ENCODE measurements around the gene ATG9B. TPM values are rescaled to one million over a fixed set of nuclear protein-coding genes. Genes with fewer than 3 reads are reported as not detected.

The ATG9B gene
- total RNA-seq, 2 donors from 2014 or later: 5.3 to 12.2 TPM

DNA sequence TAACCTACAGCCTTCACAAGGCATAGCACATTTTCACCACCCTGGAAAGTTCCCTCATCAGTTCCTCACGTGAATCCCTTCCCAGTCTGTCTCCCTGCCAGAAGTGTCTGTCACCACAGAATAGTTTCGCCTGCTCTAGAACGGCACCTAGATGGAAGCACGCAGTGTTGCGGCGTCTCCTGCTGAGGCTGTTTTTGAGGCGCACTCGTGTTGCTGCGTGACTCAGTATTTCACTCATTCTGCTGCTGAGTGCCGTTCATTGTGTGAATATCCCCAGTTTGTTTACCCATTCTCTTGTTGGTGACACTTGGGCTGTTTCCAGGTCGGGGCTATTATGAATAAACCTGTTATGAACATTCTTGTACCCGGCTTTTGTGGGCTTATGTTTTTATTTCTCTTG is 20.7 kb downstream of the ATG9B start:
- Mint-ChIP-seq H3K4me1 (peaks cover 28% of the 10 kb centered on the region), H3K4me3 (no peak overlapping the region), H3K27me3 (no peaks in the 10 kb centered on the region), H3K27ac (no peak overlapping the region), H3K36me3 (ENCODE audit: low read depth) (no peaks in the 10 kb centered on the region)
- ATAC-seq (no peak), DNase-seq (no peak)
- H3K9me3 ChIP-seq (ENCODE audit: control insufficient read depth, low read length, poor library complexity, severe bottlenecking): no peaks in the 10 kb centered on the region

DNA sequence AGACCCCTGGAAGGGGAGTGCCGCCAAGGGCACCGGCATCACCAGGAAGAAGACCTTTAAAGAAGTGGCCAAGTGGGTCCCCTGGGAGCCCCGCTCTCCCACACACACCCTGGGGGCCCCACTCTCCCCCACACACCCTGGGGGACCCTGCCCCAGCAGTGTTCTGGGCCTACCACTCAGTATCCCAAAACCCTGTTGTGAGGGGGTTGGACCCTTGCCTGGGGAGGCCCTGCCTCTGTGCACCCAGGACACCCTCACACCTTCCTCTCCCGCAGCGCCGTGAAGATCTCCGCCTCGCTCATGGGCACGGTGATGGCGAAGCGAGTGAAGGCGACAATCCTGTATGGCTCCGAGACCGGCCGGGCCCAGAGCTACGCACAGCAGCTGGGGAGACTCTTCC is 22.7 kb downstream of the ATG9B start:
- Mint-ChIP-seq H3K27ac (no peak overlapping the region), H3K36me3 (ENCODE audit: low read depth) (no peaks in the 10 kb centered on the region), H3K4me3 (peak overlapping the region; percentile 45), H3K27me3 (no peaks in the 10 kb centered on the region), H3K4me1 (peaks cover 27% of the 10 kb centered on the region)
- DNase-seq: no peak
- ATAC-seq: no peak
- H3K9me3 ChIP-seq (ENCODE audit: control insufficient read depth, low read length, poor library complexity, severe bottlenecking): no peaks in the 10 kb centered on the region

DNA sequence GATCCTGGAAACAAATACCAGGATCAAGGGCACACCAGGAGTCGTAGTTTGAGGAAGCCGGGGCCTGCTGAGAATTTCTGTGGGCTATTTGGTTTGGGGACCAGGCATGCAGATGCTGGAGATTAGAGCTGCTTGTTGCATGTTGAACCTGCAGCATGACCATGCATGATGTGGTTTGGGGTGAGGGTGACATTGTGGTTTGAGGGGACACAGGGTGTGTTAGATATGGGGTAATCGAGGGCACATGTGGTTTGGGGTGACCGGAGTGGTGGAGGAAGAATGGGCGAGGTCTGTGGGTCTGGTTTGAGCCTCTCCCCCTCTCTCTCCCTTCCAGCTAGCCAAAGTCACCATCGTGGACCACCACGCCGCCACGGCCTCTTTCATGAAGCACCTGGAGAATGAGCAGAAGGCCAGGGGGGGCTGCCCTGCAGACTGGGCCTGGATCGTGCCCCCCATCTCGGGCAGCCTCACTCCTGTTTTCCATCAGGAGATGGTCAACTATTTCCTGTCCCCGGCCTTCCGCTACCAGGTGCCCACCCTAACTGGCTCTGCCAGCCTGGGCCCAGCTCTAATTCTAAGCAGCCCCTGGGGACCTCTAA is 23.3 kb downstream of the ATG9B start:
- H3K27me3 Mint-ChIP-seq: no peaks in the 10 kb centered on the region
- H3K4me3 Mint-ChIP-seq: peak overlapping the region; percentile 45

DNA sequence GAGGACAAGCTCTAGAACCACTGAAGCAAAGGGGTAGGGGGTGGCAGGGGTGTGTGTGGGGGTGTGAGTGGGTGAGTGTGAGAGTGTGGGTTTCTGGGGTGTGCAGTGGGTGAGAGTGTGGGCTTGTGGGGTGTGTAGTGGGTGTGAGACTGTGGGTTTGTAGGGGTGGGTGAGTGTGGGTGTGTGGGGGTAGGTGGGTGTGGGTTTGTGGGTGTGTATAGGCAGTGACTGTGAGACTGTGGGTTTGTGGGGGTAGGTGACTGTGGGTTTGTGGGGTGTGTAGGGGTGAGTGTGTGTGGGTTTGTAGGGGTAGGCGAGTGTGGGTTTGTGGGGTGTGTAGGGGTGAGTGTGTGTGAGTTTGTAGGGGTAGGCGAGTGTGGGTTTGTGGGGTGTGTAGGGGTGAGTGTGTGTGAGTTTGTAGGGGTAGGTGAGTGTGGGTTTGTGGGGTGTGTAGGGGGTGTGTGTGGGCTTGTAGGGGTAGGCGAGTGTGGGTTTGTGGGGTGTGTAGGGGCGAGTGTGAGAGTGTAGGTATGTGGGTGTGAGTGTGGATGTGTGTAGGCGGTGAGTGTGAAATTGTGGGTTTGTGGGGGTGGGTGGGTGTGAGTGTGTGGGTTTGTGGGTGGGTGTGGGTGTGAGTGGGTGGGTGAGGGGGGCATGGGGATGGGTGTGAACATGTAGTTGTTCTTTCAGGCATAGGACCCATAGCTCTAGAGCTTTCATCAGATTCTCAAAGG is 24.6 kb downstream of the ATG9B start:
- H3K4me1 Mint-ChIP-seq: peaks cover 23% of the 10 kb centered on the region
- peak; percentile 47 for ATAC-seq

More for the DNA sequence above, 23.3 kb downstream of the ATG9B start:
- Mint-ChIP-seq H3K27ac (no peak overlapping the region), H3K4me1 (peaks cover 27% of the 10 kb centered on the region), H3K36me3 (ENCODE audit: low read depth) (no peaks in the 10 kb centered on the region)
- ATAC-seq (no peak), DNase-seq (no peak)
- H3K9me3 ChIP-seq (ENCODE audit: control insufficient read depth, low read length, poor library complexity, severe bottlenecking): no peaks in the 10 kb centered on the region

DNA sequence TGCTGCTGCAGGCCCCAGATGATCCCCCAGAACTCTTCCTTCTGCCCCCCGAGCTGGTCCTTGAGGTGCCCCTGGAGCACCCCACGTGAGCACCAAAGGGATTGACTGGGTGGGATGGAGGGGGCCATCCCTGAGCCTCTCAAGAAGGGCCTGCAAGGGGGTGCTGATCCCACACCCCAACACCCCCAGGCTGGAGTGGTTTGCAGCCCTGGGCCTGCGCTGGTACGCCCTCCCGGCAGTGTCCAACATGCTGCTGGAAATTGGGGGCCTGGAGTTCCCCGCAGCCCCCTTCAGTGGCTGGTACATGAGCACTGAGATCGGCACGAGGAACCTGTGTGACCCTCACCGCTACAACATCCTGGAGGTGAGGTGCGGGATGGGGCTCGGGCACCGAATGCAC is 25.3 kb downstream of the ATG9B start:
- Mint-ChIP-seq H3K27ac (no peak overlapping the region), H3K4me1 (peaks cover 23% of the 10 kb centered on the region), H3K36me3 (ENCODE audit: low read depth) (no peaks in the 10 kb centered on the region), H3K4me3 (peak overlapping the region; percentile 21), H3K27me3 (no peaks in the 10 kb centered on the region)
- no peak for DNase-seq
- no peak for ATAC-seq
- H3K9me3 ChIP-seq (ENCODE audit: control insufficient read depth, low read length, poor library complexity, severe bottlenecking): no peaks in the 10 kb centered on the region

More for the DNA sequence above, 24.6 kb downstream of the ATG9B start:
- peak overlapping the region; percentile 21 for H3K4me3 Mint-ChIP-seq
- H3K27ac Mint-ChIP-seq: no peak overlapping the region
- H3K27me3 Mint-ChIP-seq: no peaks in the 10 kb centered on the region
- no peaks in the 10 kb centered on the region for H3K9me3 ChIP-seq (ENCODE audit: control insufficient read depth, low read length, poor library complexity, severe bottlenecking)
- DNase-seq: no peak
- no peaks in the 10 kb centered on the region for H3K36me3 Mint-ChIP-seq (ENCODE audit: low read depth)

DNA sequence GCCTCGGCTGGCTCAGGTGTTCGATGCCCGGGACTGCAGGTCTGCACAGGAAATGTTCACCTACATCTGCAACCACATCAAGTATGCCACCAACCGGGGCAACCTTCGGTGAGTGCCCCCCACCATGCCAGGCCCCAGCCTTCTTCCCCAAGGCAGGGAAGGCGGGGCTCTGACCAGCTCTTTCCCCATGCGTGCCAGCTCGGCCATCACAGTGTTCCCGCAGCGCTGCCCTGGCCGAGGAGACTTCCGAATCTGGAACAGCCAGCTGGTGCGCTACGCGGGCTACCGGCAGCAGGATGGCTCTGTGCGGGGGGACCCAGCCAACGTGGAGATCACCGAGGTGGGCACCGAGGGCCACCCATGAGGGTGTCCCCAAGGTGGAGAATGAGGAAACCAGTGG is 26.0 kb downstream of the ATG9B start:
- H3K4me1 Mint-ChIP-seq: peaks cover 24% of the 10 kb centered on the region
- ATAC-seq: no peak
- H3K9me3 ChIP-seq (ENCODE audit: control insufficient read depth, low read length, poor library complexity, severe bottlenecking): no peaks in the 10 kb centered on the region
- H3K36me3 Mint-ChIP-seq (ENCODE audit: low read depth): no peaks in the 10 kb centered on the region
- DNase-seq: no peak
- H3K4me3 Mint-ChIP-seq: no peak overlapping the region
- H3K27ac Mint-ChIP-seq: peak overlapping the region; percentile 78
- no peaks in the 10 kb centered on the region for H3K27me3 Mint-ChIP-seq

DNA sequence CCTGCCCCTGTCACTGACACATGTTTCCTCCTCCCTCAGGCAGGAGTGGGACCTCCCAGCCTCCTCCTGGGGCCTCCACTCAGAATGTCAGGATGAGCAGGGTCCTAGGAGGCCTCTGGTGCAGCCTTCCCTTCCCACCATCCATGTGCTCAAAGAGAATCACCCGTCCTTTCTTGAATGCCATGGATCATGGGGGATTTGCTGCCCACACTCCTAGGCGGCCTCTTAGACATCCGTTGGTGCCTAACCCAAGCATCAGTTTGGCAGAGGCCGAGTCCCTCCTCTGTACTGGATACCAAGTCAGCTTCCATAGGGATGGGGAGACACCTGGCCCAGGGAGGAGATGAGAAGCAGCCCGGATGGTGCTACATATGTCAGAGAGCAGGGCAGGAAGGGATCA is 26.5 kb downstream of the ATG9B start:
- H3K9me3 ChIP-seq (ENCODE audit: control insufficient read depth, low read length, poor library complexity, severe bottlenecking): no peaks in the 10 kb centered on the region
- ATAC-seq: no peak
- Mint-ChIP-seq H3K27me3 (no peaks in the 10 kb centered on the region), H3K4me3 (peak overlapping the region; percentile 63), H3K4me1 (peaks cover 24% of the 10 kb centered on the region), H3K27ac (peak overlapping the region; percentile 78), H3K36me3 (ENCODE audit: low read depth) (no peaks in the 10 kb centered on the region)
- no peak for DNase-seq

DNA sequence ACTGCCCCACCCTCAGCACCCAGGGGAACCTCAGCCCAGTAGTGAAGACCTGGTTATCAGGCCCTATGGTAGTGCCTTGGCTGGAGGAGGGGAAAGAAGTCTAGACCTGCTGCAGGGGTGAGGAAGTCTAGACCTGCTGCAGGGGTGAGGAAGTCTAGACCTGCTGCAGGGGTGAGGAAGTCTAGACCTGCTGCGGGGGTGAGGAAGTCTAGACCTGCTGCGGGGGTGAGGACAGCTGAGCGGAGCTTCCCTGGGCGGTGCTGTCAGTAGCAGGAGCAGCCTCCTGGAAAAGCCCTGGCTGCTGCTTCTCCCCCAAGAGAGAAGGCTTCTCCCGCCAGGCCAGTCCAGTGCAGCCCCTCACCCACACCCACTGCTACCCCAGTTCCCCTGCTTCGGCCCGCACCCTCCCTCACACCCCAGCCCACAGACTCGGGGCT is 27.2 kb downstream of the ATG9B start:
- no peaks in the 10 kb centered on the region for H3K9me3 ChIP-seq (ENCODE audit: control insufficient read depth, low read length, poor library complexity, severe bottlenecking)
- Mint-ChIP-seq H3K27me3 (no peaks in the 10 kb centered on the region), H3K4me3 (peak overlapping the region; percentile 63), H3K36me3 (ENCODE audit: low read depth) (no peaks in the 10 kb centered on the region), H3K27ac (no peak overlapping the region), H3K4me1 (peaks cover 24% of the 10 kb centered on the region)
- no peak for DNase-seq
- no peak for ATAC-seq

DNA sequence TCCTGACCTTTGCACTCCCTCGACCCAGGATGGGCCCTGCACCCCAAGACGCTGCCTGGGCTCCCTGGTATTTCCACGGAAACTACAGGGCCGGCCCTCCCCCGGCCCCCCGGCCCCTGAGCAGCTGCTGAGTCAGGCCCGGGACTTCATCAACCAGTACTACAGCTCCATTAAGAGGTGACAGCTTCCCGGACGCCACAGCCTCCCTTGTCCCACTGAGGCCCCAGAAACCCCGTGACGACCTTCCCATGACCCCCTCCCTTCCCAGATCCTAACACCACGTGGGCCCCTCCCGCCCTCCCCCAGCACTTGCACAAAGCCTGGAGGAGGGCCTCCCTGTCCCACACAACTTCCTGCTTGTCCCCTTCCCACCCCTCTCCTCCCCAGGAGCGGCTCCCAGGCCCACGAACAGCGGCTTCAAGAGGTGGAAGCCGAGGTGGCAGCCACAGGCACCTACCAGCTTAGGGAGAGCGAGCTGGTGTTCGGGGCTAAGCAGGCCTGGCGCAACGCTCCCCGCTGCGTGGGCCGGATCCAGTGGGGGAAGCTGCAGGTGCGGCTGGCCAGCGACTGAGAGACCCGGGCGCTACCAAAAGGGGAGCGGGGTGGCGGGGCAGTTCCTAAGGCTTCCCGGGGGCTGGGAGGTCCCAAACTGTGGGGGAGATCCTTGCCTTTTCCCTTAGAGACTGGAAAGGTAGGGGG is 27.8 kb downstream of the ATG9B start:
- peak overlapping the region; percentile 12 for H3K4me3 Mint-ChIP-seq

DNA sequence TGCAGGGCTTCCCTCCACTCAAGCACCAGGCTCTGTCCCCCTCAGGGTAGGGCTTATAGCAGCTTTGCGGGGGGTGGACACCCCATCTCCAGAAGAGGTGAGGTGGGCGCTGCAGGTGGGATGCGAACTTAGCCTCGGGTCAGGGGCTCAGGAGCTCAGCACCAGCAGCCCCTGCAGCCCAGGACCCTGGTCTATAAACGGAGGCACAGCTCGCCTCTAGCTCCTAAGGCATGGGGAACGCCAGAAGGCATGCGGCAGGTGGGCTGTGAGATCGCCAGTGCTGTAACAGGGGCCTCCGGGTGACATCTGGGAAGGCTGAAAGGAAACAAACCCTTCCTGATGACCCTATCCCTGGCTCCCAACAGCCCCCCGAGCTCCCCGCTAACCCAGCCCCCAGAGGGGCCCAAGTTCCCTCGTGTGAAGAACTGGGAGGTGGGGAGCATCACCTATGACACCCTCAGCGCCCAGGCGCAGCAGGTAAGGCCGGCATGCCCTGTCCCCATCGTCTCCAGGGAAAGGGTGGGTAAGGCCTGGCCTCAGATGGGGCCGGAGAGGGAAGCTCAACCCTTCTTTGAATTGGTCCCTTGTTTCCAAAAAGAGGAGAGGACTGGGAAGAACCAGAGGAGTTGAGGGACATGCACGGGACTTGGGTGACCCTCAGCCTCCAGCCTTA is 29.3 kb downstream of the ATG9B start:
- no peaks in the 10 kb centered on the region for H3K36me3 Mint-ChIP-seq (ENCODE audit: low read depth)
- ATAC-seq (no peak), DNase-seq (no peak)
- H3K27ac Mint-ChIP-seq: peak overlapping the region; percentile 16
- no peaks in the 10 kb centered on the region for H3K9me3 ChIP-seq (ENCODE audit: control insufficient read depth, low read length, poor library complexity, severe bottlenecking)
- peak overlapping the region; percentile 55 for H3K4me3 Mint-ChIP-seq
- H3K27me3 Mint-ChIP-seq: no peaks in the 10 kb centered on the region
- peaks cover 18% of the 10 kb centered on the region for H3K4me1 Mint-ChIP-seq

More for the DNA sequence above, 27.8 kb downstream of the ATG9B start:
- no peaks in the 10 kb centered on the region for H3K9me3 ChIP-seq (ENCODE audit: control insufficient read depth, low read length, poor library complexity, severe bottlenecking)
- peaks cover 23% of the 10 kb centered on the region for H3K4me1 Mint-ChIP-seq
- no peaks in the 10 kb centered on the region for H3K36me3 Mint-ChIP-seq (ENCODE audit: low read depth)
- DNase-seq (no peak), ATAC-seq (no peak)
- no peaks in the 10 kb centered on the region for H3K27me3 Mint-ChIP-seq
- H3K27ac Mint-ChIP-seq: no peak overlapping the region

DNA sequence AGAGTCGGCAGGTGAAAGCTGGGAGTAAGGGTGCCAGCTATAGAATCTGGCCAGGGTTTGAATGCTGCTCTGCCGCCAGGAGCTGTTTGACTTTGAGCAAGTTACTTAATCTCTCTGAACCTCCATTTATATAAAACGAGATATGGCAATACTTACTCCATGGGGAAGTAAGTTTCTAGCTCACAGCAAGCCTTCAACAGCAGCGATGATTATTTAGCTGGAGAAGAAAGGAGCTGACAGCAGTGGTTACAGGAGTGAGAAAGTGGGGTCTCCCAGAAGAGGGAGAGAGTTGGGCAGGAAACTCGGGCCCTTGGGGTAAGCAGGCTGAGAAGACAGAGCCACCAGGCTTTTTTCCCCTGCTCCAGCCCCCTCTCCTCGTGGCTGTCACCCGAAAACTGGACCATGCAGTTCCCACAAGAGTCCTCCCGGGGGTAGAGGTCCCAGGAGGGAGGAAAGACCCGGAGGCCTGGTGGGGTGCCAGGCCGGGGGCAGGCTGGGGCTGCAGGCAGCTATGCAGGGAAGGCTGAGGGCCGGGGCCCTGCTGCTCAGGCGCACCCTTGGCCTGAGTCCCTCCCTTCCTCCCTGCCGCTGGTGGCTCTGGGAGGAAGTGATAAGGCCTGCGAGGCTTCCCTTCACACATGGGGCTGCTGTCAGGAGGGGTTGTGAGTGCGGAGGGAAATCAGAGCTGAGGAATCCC is 30.0 kb downstream of the ATG9B start:
- peaks cover 18% of the 10 kb centered on the region for H3K4me1 Mint-ChIP-seq
- peak overlapping the region; percentile 55 for H3K4me3 Mint-ChIP-seq
- no peaks in the 10 kb centered on the region for H3K27me3 Mint-ChIP-seq
- H3K9me3 ChIP-seq (ENCODE audit: control insufficient read depth, low read length, poor library complexity, severe bottlenecking): no peaks in the 10 kb centered on the region
- H3K36me3 Mint-ChIP-seq (ENCODE audit: low read depth): no peaks in the 10 kb centered on the region
- DNase-seq: no peak
- H3K27ac Mint-ChIP-seq: peak overlapping the region; percentile 16
- peak; percentile 62 for ATAC-seq

DNA sequence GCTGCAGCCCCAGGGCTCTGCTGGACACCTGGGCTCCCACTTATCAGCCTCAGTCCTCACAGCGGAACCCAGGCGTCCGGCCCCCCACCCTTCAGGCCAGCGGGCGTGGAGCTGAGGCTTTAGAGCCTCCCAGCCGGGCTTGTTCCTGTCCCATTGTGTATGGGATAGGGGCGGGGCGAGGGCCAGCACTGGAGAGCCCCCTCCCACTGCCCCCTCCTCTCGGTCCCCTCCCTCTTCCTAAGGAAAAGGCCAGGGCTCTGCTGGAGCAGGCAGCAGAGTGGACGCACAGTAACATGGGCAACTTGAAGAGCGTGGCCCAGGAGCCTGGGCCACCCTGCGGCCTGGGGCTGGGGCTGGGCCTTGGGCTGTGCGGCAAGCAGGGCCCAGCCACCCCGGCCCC is 30.8 kb downstream of the ATG9B start:
- H3K9me3 ChIP-seq (ENCODE audit: control insufficient read depth, low read length, poor library complexity, severe bottlenecking): no peaks in the 10 kb centered on the region
- ATAC-seq (no peak), DNase-seq (no peak)
- Mint-ChIP-seq H3K27me3 (no peaks in the 10 kb centered on the region), H3K36me3 (ENCODE audit: low read depth) (no peaks in the 10 kb centered on the region), H3K27ac (no peak overlapping the region), H3K4me1 (peaks cover 22% of the 10 kb centered on the region), H3K4me3 (peak overlapping the region; percentile 55)

Data from T-helper 17 cell (primary cell).